ENCODE data around the gene CKAP4. TPM values are rescaled to one million over a fixed set of nuclear protein-coding genes. Genes with fewer than 3 reads are reported as not detected.

CKAP4 gene
- total and polyA plus RNA-seq, 4 donors, result 15.3 to 82.6 (median 65.2) TPM

DNA sequence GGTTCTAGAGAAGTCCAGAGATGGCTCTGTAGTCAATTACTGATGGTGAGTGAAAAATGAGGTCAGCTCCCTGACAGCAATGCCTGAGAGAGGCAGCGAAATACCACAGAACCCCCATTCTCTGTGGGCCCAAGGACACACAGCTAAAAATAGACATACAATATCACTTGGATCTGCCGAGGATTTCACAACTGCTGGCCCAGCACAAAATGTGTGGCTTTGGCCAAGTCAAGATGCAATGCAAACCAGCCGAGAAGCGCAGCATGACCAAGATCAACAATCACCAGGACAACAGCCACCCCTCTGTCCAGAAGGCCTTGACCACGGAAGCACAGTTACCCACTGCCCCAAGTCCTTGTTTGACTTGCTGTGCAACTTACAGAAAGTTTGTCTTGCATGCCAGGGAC, 52.2 kb downstream of the CKAP4 start:
- no peak for TF ChIP-seq CTCF (IDR thresholded peaks at IDR 0.05; ENCODE audit: control extremely low read depth, extremely low read depth)
- Histone ChIP-seq H3K9ac (ENCODE audit: insufficient read depth in 1 of 2, low read length in 2 of 2) (no peak overlapping the region), H3K27ac (ENCODE audit: low read depth in 1 of 2, low read length in 1 of 2) (no peak overlapping the region), H3K9me3 (ENCODE audit: control insufficient read depth in 4 of 4, insufficient read depth in 3 of 4, low read length in 3 of 4) (no peaks in the 10 kb centered on the region), H3K27me3 (ENCODE audit: control insufficient read depth in 3 of 3, insufficient read depth in 3 of 3, low read length in 2 of 3) (no peaks in the 10 kb centered on the region), H3K4me1 (ENCODE audit: control insufficient read depth in 5 of 5, insufficient read depth in 5 of 5, low read length in 5 of 5) (peaks cover 0 to 25% (median 8%) of the 10 kb centered on the region in 5 donors), H3K4me3 (no peak overlapping the region), H3K36me3 (ENCODE audit: control insufficient read depth in 4 of 4, insufficient read depth in 4 of 4, low read length in 4 of 4) (no peaks in the 10 kb centered on the region)
- DNase-seq (peak; percentile 56 to 89 (median 71)), ATAC-seq (ENCODE audit: insufficient read depth, low FRiP score) (peak; percentile 11)
- 52 to 71% methylated on average over 5 of the region's 5 CpGs for WGBS, 2 donors

DNA sequence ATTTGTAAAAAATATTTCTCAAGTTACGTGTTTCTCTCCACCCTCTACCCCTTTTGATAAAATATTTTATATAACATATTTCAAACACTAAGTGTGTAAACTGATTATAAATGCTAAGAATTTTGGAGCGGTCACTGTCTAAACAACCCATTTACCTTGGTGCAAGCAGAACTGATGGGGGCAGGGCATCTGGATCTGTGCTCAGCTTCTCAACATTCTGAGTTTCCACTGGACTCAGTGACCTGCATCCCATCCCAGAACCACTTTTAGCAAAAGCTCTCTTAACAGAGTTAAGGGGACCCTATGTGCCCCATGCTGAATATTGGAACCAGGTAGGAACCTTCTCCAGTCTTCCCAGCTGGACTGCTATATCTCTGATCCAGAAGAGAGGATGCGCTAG, 53.5 kb downstream of the CKAP4 start:
- H3K4me3 ChIP-seq, result no peak overlapping the region
- no peak for TF ChIP-seq CTCF (IDR thresholded peaks at IDR 0.05; ENCODE audit: control extremely low read depth, extremely low read depth)
- no peak overlapping the region for H3K9ac ChIP-seq (ENCODE audit: insufficient read depth in 1 of 2, low read length in 2 of 2)
- no peaks in the 10 kb centered on the region for H3K9me3 ChIP-seq (ENCODE audit: control insufficient read depth in 4 of 4, insufficient read depth in 3 of 4, low read length in 3 of 4)
- DNase-seq, result no peak
- no peak overlapping the region for H3K27ac ChIP-seq (ENCODE audit: low read depth in 1 of 2, low read length in 1 of 2)
- peaks cover 0 to 25% (median 8%) of the 10 kb centered on the region in 5 donors for H3K4me1 ChIP-seq (ENCODE audit: control insufficient read depth in 5 of 5, insufficient read depth in 5 of 5, low read length in 5 of 5)
- no peaks in the 10 kb centered on the region for H3K27me3 ChIP-seq (ENCODE audit: control insufficient read depth in 3 of 3, insufficient read depth in 3 of 3, low read length in 2 of 3)
- 97 to 98% methylated on average over 3 of the region's 3 CpGs for WGBS, 2 donors
- no peaks in the 10 kb centered on the region for H3K36me3 ChIP-seq (ENCODE audit: control insufficient read depth in 4 of 4, insufficient read depth in 4 of 4, low read length in 4 of 4)
- ATAC-seq (ENCODE audit: insufficient read depth, low FRiP score), result no peak

DNA sequence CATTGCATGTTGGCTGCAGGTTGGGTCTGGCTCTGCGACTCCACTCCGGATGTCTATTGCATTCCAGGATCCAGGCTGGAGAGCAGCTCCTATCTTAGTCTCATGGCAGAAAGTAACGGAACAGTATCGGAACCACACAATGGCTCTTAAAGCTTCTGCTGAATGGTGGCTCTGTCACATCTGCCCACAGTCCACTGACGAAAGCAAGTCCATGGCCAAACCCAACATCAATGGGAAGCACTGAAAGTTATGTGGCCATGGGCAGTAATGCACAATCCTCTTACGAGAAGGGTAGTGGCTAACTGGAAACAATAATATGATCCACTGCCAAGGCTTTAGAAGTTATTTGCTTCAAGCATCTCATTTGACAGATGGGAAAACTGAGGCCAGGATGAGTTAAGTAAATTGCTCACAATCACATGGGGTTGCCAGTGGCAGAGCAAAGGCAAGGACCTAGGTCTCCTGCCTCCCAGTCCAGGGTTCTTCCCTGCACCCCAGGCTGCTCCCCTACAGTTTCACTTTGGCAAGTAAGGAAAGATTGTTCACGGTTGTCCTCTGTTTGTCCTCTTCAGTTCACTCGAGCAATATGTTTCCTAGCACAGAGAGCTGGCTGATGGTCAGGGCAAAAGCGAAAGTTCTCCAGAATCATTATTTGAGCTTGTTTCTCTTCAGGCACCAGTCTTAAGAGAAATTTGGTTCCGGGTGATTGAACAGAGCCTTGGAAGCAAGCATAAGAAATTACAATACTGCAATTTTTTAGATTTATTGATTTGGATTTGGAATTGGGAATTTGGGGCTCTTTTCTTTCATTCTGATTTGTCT, 54.2 kb downstream of the CKAP4 start:
- TF ChIP-seq CTCF (IDR thresholded peaks at IDR 0.05; ENCODE audit: control extremely low read depth, extremely low read depth), result no peak
- Histone ChIP-seq H3K36me3 (ENCODE audit: control insufficient read depth in 4 of 4, insufficient read depth in 4 of 4, low read length in 4 of 4) (no peaks in the 10 kb centered on the region), H3K27ac (ENCODE audit: low read depth in 1 of 2, low read length in 1 of 2) (no peak overlapping the region), H3K9ac (ENCODE audit: insufficient read depth in 1 of 2, low read length in 2 of 2) (no peak overlapping the region), H3K9me3 (ENCODE audit: control insufficient read depth in 4 of 4, insufficient read depth in 3 of 4, low read length in 3 of 4) (no peaks in the 10 kb centered on the region), H3K27me3 (ENCODE audit: control insufficient read depth in 3 of 3, insufficient read depth in 3 of 3, low read length in 2 of 3) (no peaks in the 10 kb centered on the region), H3K4me1 (ENCODE audit: control insufficient read depth in 5 of 5, insufficient read depth in 5 of 5, low read length in 5 of 5) (peaks cover 0 to 25% (median 8%) of the 10 kb centered on the region in 5 donors), H3K4me3 (no peak overlapping the region)
- DNase-seq (no peak), ATAC-seq (ENCODE audit: insufficient read depth, low FRiP score) (no peak)
- 73 to 79% methylated on average over 10 of the region's 10 CpGs for WGBS, 2 donors

Measured in lung (tissue), 12 donors.